ENCODE results near the gene HOXB13.
"Not testable (repeated sequence)": the region's sequence is repeated elsewhere in the genome, so short reads cannot be mapped to it uniquely, and the experiment has no call there.

GRCh38 chr17:48716549-48716948, 12.0 kb downstream of the HOXB13 start:
- TF ChIP-seq CTCF (IDR thresholded peaks at IDR 0.05; ENCODE audit: low read length); EZH2 (optimal IDR thresholded peaks at IDR 0.05; ENCODE audit: low read depth, low read length): not testable (repeated sequence)

Measured in MM.1S (cell line).